Activated T-helper 1 cell treated with anti-CD3 and anti-CD28 coated beads, Interleukin-2, amount 50 U/mL, for 16 hours (primary cell): ENCODE data around the gene SLC16A14.
"Not testable (repeated sequence)": the region's sequence is repeated elsewhere in the genome, so short reads cannot be mapped to it uniquely, and the experiment has no call there.

Experiments
- DNase-seq, 2 donors: peaks; one replicate each; pipeline ENCODE4 v3.0.0-alpha.2; 2020; ENCODE audit warnings: low read depth in 1 of 2, low spot score in 1 of 2

Gene SLC16A14

GRCh38 chr2:230068651-230069055 is at the start of gene SLC16A14:
Gene SLC16A14 (minus strand): TSS chr2:230068924. CDS start chr2:230059352, 9,572 bp downstream.
- no peak for DNase-seq

GRCh38 chr2:230106771-230107170 is 38.0 kb upstream of the SLC16A14 start:
- no peak for DNase-seq

- not testable (repeated sequence) for DNase-seq
These were observed 33.2 kb upstream of the SLC16A14 start for GRCh38 chr2:230101967-230102366.

GRCh38 chr2:230097841-230098240 is 29.1 kb upstream of the SLC16A14 start:
- no peak for DNase-seq

GRCh38 chr2:230097424-230097823 is 28.7 kb upstream of the SLC16A14 start:
- DNase-seq: no peak

GRCh38 chr2:230090967-230091366 is 22.2 kb upstream of the SLC16A14 start:
- DNase-seq: no peak

GRCh38 chr2:230085201-230085600 is 16.5 kb upstream of the SLC16A14 start:
- no peak for DNase-seq

- no peak for DNase-seq
These were observed 9.3 kb upstream of the SLC16A14 start for GRCh38 chr2:230077851-230078547.

- DNase-seq: no peak
These were observed 8.1 kb upstream of the SLC16A14 start for GRCh38 chr2:230076819-230077218.

GRCh38 chr2:230075988-230076631 is 7.4 kb upstream of the SLC16A14 start:
- no peak for DNase-seq

- DNase-seq: no peak
These were observed 2.7 kb upstream of the SLC16A14 start for GRCh38 chr2:230071421-230071820.

- no peak for DNase-seq
These were observed 678 bp upstream of the SLC16A14 start for GRCh38 chr2:230069402-230069801.

- no peak for DNase-seq
These were observed 591 bp downstream of the SLC16A14 start for GRCh38 chr2:230068016-230068650.

GRCh38 chr2:230060672-230061293 is 7.9 kb downstream of the SLC16A14 start:
- no peak for DNase-seq

GRCh38 chr2:230053753-230054478 is 14.8 kb downstream of the SLC16A14 start:
- no peak for DNase-seq

GRCh38 chr2:230052299-230052698 is 16.4 kb downstream of the SLC16A14 start:
- DNase-seq: no peak

GRCh38 chr2:230050136-230050535 is 18.6 kb downstream of the SLC16A14 start:
- no peak for DNase-seq

GRCh38 chr2:230048010-230048671 is 20.6 kb downstream of the SLC16A14 start:
- DNase-seq: no peak

- DNase-seq: no peak
These were observed 22.2 kb downstream of the SLC16A14 start for GRCh38 chr2:230046491-230046890.

GRCh38 chr2:230043461-230043860 is 25.3 kb downstream of the SLC16A14 start:
- no peak for DNase-seq

GRCh38 chr2:230043025-230043424 is 25.7 kb downstream of the SLC16A14 start:
- DNase-seq: no peak
